ENCODE measurements around the gene MYO19.
A peak's percentile ranks its signal among the peaks of the same experiment; 100 is the strongest.
"Not testable (repeated sequence)": the region's sequence is repeated elsewhere in the genome, so short reads cannot be mapped to it uniquely, and the experiment has no call there.

The MYO19 gene

DNA sequence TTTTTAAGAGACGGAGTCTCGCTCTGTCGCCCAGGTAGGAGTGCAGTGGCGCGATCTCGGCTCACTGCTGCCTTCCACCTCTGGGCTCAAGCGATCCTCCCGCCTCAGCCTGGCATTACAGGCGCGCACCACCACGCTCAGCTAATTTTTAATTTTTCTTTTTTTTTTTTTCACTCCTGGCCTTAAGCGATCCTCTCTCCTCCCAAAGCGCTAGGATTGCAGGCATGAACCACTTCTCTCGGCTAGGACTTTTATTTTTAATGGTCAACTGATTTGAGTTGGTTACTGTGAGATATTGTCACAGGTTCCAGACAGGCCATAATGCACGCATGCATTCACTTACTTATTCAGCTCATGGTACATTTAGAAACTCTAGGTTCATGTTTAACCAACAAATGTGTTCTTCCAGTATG, 1.0 kb upstream of the MYO19 start:
- intact Hi-C loops (cut with DNase I) = no loop called here
- no peak for DNase-seq

DNA sequence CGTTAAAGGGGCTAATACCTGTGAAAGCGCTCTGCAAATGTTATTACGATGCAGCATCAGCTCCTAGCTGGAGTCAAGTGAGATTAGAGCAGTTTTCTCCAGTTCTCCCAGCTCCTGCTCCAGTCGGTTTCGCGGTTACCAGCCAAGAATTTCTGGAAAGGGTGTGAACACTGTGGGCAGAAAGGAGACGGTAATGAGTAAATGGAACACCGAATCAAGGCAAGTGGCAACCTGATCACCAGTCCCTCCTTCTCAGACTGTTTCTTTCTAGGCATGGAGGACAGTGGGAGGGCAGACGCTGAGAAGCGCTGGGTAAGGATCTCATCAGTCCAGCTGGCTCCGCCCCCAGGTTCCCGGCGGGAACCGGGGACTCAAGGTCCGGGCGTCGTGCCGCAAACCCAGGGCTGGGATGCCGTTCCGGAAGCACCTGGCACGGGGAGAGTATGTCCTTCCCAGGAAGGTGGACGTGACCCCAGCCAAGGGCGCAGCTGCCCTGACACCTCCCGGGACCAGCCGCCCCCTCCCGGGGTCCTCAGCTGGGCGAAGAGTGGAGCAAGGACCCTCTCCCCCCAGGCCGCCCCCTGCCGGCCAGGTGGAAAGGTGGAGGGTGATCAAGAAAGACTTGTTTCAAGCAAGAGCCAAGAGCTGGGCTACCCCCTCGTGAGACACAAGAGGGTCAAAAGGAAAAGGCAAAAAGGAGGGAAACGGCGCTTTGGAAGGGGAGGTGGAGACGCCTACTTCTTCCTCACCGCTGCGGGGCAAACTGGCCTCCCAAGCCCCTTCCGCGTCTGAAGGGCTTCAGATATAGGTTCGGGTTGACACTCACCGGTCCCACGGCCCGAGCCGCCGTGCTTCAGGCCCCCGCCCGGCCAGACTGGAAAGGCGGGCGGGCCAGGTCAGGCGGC, 481 bp downstream of the MYO19 start:
- intact Hi-C loops (cut with DNase I) = no loop called here

DNA sequence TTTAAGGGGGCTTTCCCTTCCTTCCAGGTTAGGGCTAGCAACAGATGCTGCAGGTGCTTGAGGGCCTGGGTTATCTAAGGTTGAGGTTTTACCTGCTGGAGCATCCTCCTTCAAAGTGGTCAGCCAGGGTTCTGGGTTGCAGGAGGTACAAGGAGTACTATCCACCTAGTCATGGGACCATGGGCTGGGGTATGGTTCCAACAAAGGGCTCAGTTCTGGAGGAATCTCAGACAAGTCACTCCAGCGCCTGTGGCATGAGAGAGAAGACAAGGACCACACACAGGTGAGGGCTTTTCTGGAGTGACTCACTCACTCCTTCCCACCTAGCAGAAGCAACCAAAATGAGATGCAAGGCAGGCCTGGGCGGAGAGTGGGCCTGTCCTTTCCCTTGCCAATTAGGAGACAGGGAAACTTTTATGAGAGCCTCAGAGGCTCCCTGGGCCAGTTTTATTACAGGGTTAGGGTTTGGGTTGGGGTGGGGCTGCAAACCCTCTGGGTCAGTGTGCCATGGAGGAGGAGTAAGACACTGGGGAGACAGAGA, 2.2 kb downstream of the MYO19 start:
- intact Hi-C loops (cut with DNase I) = no loop called here
- DNase-seq = no peak

More for the DNA sequence above, 481 bp downstream of the MYO19 start:
- DNase-seq = peak in 27 of 42 donors; percentile 9 to 50 (median 21)

DNA sequence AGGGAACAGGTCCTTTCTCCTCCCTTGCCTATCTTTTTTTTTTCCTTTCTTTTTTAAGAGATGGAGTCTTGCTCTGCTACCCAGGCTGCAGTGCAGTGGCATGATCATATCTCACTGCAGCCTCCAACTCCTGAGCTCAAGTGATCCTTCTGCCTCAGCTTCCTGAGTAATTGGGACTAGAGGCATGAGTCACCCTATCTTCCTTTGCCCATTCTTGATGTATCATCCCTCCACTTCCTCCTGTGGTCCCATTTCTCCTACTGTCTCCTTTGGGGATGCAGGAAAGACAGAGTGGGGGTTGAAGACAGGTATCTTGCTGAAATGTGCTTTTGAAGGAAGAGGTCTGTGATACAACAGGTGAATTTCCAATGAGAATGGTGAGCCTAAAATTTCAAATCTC, 5.5 kb downstream of the MYO19 start:
- DNase-seq = no peak
- intact Hi-C loops (cut with DNase I) = no loop called here

DNA sequence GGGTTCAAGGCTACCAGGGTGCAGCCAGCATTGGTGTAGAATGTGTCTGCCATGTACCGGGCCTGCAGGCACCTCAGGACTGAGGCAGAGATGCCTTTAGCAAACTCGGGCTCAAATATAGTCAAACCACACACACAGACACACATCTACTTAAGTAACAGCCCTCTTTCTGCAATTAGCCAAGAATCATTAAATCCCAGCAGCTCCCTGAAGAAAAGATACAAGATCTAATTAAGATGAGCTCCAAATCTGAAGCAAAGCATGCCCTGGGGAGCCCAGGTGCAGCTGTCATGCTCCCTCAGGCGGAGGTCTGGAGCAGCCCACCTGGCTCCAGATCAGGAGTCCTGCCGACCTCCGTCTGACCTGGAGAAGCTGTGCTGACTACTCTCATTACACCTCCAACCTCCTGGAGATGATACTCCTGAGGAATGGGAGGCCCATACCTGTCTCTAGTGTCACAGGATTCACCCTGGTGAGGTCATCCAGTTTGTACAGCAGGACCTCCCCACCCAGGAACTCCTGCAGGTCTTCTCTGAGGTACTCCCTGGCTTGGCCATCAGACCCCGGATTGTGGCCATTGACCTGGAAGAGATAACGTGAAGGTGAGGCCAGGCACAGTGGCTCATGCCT, 6.9 kb downstream of the MYO19 start:
- DNase-seq = peak in 1 of 42 donors; percentile 29
- intact Hi-C loops (cut with DNase I) = no loop called here

DNA sequence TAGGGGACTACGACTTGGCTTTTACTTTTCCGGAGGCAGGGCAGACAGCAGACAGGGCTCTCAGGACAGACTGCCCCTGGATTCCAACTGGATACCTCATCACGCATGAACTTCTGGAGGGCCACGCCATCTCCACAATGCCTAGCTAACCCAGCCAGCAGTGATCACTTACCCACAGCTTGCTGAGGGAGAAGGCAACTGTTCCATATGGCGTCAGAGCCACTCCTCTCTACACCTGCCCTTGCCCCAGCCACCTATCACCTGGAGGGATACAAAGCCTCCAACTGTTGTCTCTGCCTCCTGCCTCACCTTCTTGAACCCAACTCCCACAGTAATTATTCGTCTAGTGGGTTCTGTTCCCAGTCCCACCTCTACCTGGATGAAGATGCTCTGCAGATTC, 8.8 kb downstream of the MYO19 start:
- DNase-seq = peak in 3 of 42 donors; percentile 4 to 32 (median 20)
- intact Hi-C loops (cut with DNase I) = no loop called here

DNA sequence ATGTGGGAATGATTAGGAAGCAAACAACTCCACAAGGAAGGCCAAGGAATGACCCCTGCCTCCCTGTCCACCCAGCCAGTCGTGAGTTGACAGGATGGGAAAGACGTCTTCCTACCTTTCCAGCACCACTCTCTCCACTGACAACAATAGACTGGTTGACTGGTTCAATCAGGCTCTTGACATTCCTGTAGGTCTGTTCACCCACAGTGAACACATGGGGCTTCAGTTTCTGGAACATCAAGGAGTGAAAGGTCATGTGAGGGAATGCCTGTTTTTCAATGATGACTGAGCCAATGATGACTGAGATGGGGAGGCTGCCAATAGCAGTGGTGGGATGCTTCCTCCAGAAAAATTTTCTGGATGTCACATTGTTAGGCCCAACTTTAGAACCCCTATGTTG, 9.6 kb downstream of the MYO19 start:
- DNase-seq = no peak
- intact Hi-C loops (cut with DNase I) = no loop called here

DNA sequence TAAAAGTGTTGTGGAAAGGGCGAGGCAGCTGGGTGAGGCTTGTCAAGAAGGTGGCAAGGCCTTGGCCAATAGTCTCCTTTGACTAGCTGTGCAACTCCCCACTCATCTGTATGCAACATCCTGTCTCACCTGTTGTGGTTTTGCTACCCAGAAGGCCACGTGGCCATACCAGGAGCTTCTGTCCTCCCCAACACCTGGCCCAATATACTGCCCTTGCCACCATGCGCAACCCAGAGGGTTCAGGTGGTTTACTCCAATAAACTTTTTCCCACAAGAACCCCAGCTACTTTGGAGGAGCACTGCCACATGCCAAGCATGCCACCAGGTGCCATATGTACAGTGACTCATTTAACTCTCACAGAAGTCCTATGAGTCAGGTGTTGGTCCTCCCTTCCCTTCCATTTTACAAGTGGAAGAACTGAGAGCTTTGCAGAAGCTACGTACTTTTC, 10.2 kb downstream of the MYO19 start:
- intact Hi-C loops (cut with DNase I) = no loop called here

DNA sequence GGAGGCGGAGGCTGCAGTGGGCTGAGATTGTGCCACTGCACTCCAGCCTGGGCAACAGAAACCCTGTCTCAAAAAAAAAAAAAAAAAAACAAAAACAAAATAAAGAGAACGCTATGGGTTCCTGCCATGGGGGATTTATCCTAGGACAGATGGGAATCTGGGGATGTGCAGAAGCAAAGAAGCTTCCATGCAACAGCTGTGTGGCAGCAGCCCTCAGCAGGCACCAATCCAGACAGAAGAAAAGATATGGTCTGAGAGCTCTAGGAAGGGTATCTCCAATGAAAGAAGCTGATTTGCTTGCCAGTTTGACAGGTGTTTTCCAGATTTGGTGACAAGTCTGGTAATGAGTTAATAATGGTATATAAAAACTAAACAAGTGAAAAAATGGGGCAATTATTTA, 11.6 kb downstream of the MYO19 start:
- intact Hi-C loops (cut with DNase I) = no loop called here
- no peak for DNase-seq

More for the DNA sequence above, 10.2 kb downstream of the MYO19 start:
- peak in 1 of 42 donors; percentile 2 for DNase-seq

DNA sequence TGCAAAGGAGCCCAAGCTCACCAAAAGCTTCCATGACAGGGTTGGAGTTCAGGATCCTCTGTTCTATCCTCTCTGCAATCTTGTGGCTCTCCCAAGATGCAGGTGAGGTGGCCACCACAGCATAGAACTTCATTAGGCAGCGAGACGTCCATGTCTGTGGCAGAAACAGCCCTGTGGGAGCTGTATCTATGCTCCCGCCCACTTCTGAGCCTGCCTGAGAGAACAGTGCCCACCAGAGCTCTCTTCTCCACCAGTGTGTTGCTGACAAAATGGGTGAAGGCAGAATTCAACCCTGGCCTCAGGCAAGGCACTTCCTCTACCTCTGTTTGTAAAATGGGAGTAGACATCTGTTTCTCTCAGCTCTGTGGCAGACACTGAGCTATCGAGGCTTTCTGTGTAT, 18.8 kb downstream of the MYO19 start:
- intact Hi-C loops (cut with DNase I) = no loop called here
- DNase-seq = no peak

DNA sequence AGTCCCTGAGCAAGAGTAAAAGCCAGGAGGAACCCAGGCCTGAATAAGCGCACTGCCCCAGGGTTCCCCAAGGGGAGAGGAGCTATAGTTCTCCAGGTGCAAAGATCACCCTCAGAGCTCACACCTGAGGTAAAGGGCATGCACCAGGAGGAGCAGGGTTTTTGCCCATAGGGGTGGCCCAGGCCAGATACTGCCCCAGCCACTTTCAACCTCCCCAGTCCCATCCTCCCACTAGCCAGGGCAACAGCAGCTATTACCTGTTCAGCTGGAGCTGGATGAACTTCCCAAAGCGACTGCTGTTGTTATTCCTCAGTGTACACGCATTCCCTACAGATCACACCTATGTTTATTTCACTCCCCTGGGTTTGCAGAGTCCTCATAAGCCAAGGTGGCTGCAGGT, 19.8 kb downstream of the MYO19 start:
- intact Hi-C loops (cut with DNase I) = no loop called here

DNA sequence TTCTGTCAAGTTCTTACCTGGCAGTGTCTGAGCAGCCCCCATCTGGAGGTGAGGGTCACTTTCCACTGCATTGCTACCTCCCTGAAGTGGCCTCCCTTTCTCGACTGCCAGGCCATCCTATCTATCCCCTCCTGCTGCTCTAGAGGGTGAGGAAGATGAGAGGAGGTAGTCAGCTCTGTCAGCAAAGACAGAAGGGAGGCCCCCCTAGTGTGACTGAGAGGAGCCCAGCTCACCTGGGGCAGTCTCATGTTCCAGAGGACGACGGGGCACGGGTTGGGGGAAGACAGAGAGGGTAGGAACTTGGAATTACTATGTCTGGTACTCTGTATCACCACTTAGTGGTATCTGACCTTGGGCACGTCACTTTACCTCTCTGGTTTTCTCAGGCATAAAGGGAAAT, 22.0 kb downstream of the MYO19 start:
- intact Hi-C loops (cut with DNase I) = no loop called here
- no peak for DNase-seq

More for the DNA sequence above, 19.8 kb downstream of the MYO19 start:
- DNase-seq = no peak

DNA sequence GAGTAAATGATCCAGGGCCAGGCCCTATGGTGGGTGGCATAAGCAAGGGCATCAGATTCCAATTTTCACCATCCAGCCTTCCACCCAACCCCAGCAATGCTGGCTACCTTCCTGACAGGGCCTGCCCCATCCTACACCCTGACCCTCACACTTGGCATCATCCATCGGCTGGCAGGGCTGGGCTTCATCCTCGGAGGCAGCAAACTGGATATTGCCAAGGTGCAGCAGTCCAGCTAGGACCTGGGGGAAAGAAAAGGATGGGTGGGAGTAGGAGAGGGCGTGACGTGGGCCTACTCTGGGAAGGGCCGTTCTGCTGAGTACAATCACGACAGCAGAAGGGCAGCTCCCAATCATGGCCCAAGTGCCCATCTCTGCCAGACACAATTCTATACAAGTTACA, 23.5 kb downstream of the MYO19 start:
- intact Hi-C loops (cut with DNase I) = no loop called here
- DNase-seq = no peak

DNA sequence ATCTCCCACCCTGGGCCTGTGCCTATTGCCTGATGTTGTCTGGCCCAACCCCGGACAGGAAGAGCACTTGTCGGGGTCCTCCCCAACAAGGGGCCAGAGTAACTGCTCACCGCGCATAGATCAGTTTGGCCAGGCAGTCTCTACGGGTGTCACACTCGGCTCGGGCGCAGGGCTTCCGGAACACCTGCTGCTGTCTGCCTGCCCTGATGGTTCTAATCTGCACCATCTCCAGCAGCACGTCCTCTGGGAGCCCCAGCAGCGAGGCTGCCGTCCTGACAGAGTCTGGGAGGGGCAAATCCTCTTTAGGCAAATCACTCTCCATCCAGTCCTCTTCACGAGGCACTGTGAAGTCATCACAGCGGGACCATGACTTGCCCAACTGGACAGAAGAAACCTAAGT, 24.0 kb downstream of the MYO19 start:
- intact Hi-C loops (cut with DNase I) = no loop called here
- no peak for DNase-seq

DNA sequence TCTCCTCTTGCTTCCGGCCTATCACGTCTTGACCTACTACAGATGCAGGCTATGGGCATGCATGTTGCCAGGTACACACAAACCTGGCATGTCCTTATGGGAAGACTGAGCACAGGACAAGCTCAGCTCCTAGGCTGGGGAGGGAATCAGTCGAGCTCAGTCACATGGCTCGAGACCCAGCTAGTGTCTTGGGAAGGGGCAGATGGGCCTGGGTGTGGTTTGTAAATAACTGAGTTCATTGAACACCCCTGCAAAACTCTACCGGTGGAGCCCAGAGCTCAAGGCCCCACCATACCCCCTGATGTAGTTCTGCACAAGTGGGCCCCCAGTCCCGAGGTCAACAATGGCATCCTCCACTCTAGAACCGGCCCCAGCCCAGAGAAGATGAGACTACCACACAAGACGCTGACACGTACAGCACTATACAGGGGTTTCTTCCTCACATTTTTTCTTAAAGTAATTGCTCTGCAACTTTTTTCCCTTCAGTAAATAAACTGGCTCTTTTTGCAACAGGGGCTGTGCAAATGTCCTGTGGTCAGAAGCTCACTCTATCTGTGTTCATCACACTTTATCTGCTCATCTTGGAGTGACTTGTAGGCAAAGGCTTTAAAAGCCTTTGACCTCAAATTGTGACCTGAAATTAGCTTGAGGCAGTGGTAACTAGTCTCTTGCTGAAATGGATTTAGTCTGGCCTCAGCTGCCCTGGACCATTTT, 25.2 kb downstream of the MYO19 start:
- intact Hi-C loops (cut with DNase I) = no loop called here
- DNase-seq = no peak

DNA sequence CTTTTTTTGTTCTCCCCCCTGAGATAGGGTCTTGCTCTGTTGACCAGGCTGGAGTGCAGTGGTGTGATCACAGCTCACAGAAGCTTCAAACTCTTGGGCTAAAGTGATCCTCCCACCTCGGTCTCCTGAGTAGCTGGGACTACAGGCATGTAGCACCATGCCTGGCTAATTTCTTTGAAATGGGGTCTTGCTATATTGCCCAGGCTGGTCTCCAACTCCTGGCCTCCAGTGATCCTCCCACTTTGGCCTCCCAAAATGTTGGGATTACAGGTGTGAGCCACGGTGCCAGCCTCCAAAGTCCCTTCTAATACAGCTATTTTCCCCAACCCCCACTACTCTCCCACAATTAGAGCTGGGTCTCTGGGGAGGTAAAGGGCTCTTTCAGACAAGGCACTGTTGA, 26.2 kb downstream of the MYO19 start:
- intact Hi-C loops (cut with DNase I); DNase-seq: not testable (repeated sequence)

DNA sequence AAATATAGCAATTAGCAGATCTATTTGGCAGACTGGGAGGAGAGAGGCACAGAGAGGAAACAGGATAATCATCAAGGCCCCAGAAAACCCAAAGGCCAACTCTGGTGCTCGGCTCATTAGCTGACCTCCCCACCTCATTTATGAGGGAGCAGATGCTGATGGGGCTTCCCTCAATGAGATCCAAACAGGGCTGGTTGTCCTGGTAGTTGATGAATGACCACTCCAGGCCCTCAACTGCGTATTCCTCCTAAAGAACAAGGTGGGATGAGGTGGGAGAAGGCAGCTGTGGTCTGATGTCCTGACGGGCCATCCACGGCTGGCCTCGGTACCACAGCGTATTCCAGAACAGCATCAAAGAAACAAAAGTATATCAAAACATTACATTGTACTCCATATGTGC, 27.4 kb downstream of the MYO19 start:
- intact Hi-C loops (cut with DNase I) = no loop called here
- no peak for DNase-seq

DNA sequence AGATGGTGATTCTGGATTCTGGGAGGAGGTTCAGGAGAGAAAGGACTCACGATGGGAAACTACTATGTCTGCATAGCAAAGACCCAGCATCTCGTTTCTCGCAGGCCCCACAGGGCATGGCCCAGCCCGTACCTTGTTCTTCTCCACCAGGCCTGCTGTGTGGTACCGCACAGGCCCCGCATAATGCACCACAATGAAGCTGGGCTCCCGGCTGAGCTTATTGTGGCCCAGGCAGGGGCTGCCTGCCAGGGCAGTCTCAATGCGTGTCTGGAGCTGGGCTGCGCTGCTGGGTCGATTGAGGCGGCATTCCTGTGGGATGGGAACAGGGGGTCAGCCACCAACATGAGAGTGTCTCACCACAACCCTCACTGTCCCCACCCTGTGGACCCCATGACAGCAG, 27.8 kb downstream of the MYO19 start:
- DNase-seq = no peak
- intact Hi-C loops (cut with DNase I) = no loop called here

DNA sequence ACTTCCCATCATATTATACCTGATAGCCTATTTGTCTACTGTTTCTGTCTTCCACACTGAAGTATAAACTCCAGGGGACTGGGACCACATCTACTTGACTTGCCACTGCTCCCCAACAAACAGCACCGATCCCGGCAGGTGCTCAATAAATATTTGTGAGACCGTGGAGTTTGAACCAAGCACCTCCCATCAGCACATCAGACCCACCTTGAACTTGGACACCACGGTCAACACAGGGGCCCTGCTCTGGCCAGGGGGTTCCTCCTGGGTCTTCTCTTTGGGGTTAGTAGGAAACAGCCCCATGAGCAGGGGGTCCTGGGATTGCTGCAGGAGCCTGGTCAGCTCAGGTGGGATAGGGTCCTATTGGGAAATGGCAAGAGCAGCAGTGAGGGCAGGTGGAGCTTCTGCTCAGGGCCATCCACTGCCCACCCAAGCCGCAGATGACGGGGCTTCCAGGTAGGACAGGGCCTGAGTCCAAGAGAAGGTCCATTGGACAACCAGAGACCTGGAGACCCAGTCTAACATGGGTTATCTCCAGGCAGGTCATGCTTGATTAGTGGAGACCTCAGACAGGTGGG, 28.3 kb downstream of the MYO19 start:
- DNase-seq = no peak
- intact Hi-C loops (cut with DNase I) = no loop called here
